ENCODE data around the gene ELL.

The ELL gene

DNA sequence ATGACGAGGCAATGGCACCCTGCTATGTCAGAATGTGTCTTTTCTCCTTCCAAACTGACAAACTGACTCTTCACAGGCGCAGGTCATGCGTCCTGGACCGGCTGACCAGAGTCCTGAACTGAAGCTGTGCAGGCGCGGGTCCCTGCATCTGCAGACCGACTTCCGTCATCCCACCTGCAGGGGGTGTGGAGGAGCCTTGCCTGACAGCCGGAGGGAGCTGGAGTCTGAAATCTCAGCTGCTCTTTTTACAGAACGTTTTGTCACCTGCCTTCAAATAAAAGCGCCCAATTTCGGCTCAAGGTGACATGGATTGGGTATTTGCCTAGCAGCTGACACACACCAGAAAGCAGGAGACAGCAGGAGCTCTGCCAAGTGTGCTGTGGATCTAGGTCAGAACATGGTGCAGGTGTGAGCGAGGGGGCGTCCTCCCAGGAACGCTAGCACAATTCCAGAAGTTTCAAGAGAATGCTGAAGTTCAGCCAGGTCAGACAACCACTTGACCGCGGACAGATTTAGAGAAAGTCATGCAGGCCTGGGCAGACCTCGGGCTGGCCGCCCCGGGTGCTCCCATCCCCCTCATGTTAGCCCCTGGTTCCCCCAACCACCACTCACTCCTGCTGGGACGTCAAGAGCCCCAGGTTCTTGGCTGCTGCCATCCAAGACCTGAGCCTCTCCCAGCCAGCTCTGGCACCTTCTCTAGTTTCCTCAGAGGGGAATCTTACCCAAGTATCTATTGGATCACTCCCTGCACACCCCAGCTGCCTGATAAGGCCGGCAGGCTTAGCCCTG, 32.8 kb downstream of the ELL start:
- Histone ChIP-seq H3K4me1 (ENCODE audit: control insufficient read depth, low read length) (peaks cover 13% of the 10 kb centered on the region), H3K4me2 (ENCODE audit: low read length) (no peak overlapping the region), H3K9me2 (replicated peaks; ENCODE audit: control insufficient read depth, low read length) (no peaks in the 10 kb centered on the region), H3K36me3 (ENCODE audit: control insufficient read depth, low read length) (no peaks in the 10 kb centered on the region), H3F3A (ENCODE audit: control insufficient read depth, insufficient read depth) (no peaks in the 10 kb centered on the region), H3K4me3 (ENCODE audit: low read length) (no peak overlapping the region), H3K9me3 (ENCODE audit: control insufficient read depth, insufficient read depth, low read length) (no peaks in the 10 kb centered on the region), H3K79me2 (ENCODE audit: control insufficient read depth, low read length) (peaks cover 90% of the 10 kb centered on the region), H3K27ac (ENCODE audit: low read depth, low read length) (no peak overlapping the region), H3K27me3 (ENCODE audit: control insufficient read depth, low read length) (no peaks in the 10 kb centered on the region), H4K20me1 (ENCODE audit: control insufficient read depth, insufficient read depth, low read depth, low read length) (peaks cover 12% of the 10 kb centered on the region; the same call in 1 of the 2 replicates)
- no peak for TF ChIP-seq EZH2phosphoT487 (IDR thresholded peaks at IDR 0.05; ENCODE audit: borderline replicate concordance, low read length)
- TF ChIP-seq, protein P1, sequence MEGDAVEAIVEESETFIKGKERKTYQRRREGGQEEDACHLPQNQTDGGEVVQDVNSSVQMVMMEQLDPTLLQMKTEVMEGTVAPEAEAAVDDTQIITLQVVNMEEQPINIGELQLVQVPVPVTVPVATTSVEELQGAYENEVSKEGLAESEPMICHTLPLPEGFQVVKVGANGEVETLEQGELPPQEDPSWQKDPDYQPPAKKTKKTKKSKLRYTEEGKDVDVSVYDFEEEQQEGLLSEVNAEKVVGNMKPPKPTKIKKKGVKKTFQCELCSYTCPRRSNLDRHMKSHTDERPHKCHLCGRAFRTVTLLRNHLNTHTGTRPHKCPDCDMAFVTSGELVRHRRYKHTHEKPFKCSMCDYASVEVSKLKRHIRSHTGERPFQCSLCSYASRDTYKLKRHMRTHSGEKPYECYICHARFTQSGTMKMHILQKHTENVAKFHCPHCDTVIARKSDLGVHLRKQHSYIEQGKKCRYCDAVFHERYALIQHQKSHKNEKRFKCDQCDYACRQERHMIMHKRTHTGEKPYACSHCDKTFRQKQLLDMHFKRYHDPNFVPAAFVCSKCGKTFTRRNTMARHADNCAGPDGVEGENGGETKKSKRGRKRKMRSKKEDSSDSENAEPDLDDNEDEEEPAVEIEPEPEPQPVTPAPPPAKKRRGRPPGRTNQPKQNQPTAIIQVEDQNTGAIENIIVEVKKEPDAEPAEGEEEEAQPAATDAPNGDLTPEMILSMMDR (IDR thresholded peaks at IDR 0.05; ENCODE audit: low read depth, low read length, poor library complexity, severe bottlenecking) = peak; percentile 42

- no peak overlapping the region for H3K4me2 ChIP-seq (ENCODE audit: low read length)
Measured at GRCh38 chr19:18488403-18488723, 33.5 kb downstream of the ELL start.

GRCh38 chr19:18487576-18488402, 34.1 kb downstream of the ELL start:
- H3K4me3 ChIP-seq (ENCODE audit: low read length) = no peak overlapping the region
- H3K4me2 ChIP-seq (ENCODE audit: low read length) = no peak overlapping the region
- peaks cover 12% of the 10 kb centered on the region; the same call in 1 of the 2 replicates for H4K20me1 ChIP-seq (ENCODE audit: control insufficient read depth, insufficient read depth, low read depth, low read length)
- peaks cover 90% of the 10 kb centered on the region for H3K79me2 ChIP-seq (ENCODE audit: control insufficient read depth, low read length)
- H3K9me3 ChIP-seq (ENCODE audit: control insufficient read depth, insufficient read depth, low read length) = no peaks in the 10 kb centered on the region
- peaks cover 13% of the 10 kb centered on the region for H3K4me1 ChIP-seq (ENCODE audit: control insufficient read depth, low read length)
- no peaks in the 10 kb centered on the region for H3K27me3 ChIP-seq (ENCODE audit: control insufficient read depth, low read length)
- no peak overlapping the region for H3K27ac ChIP-seq (ENCODE audit: low read depth, low read length)
- no peaks in the 10 kb centered on the region for H3K9me2 ChIP-seq (replicated peaks; ENCODE audit: control insufficient read depth, low read length)
- H3F3A ChIP-seq (ENCODE audit: control insufficient read depth, insufficient read depth) = no peaks in the 10 kb centered on the region
- no peak for TF ChIP-seq EZH2phosphoT487 (IDR thresholded peaks at IDR 0.05; ENCODE audit: borderline replicate concordance, low read length)
- TF ChIP-seq, protein P1 (IDR thresholded peaks at IDR 0.05; ENCODE audit: low read depth, low read length, poor library complexity, severe bottlenecking) = no peak
- H3K36me3 ChIP-seq (ENCODE audit: control insufficient read depth, low read length) = no peaks in the 10 kb centered on the region

More at GRCh38 chr19:18488403-18488723, 33.5 kb downstream of the ELL start:
- no peak overlapping the region for H3K27ac ChIP-seq (ENCODE audit: low read depth, low read length)
- peaks cover 90% of the 10 kb centered on the region for H3K79me2 ChIP-seq (ENCODE audit: control insufficient read depth, low read length)
- peaks cover 12% of the 10 kb centered on the region; the same call in 1 of the 2 replicates for H4K20me1 ChIP-seq (ENCODE audit: control insufficient read depth, insufficient read depth, low read depth, low read length)
- peaks cover 13% of the 10 kb centered on the region for H3K4me1 ChIP-seq (ENCODE audit: control insufficient read depth, low read length)
- no peak overlapping the region for H3K4me3 ChIP-seq (ENCODE audit: low read length)
- TF ChIP-seq EZH2phosphoT487 (IDR thresholded peaks at IDR 0.05; ENCODE audit: borderline replicate concordance, low read length) = no peak
- TF ChIP-seq, protein P1 (IDR thresholded peaks at IDR 0.05; ENCODE audit: low read depth, low read length, poor library complexity, severe bottlenecking) = no peak
- H3K36me3 ChIP-seq (ENCODE audit: control insufficient read depth, low read length) = no peaks in the 10 kb centered on the region
- H3K9me2 ChIP-seq (replicated peaks; ENCODE audit: control insufficient read depth, low read length) = no peaks in the 10 kb centered on the region
- H3F3A ChIP-seq (ENCODE audit: control insufficient read depth, insufficient read depth) = no peaks in the 10 kb centered on the region
- no peaks in the 10 kb centered on the region for H3K9me3 ChIP-seq (ENCODE audit: control insufficient read depth, insufficient read depth, low read length)
- no peaks in the 10 kb centered on the region for H3K27me3 ChIP-seq (ENCODE audit: control insufficient read depth, low read length)
